Neural cell (in vitro differentiated cells): ENCODE measurements around the gene SUSD6.

ENCODE experiments used
- EP300 ChIP-seq: fragments of 450-650 bp; conservative IDR thresholded peaks from 2 replicates; pipeline ENCODE4 v1.6.1; 2014; ENCODE audit warnings: antibody characterized with exemption, mild to moderate bottlenecking, moderate library complexity; ENCODE audit not compliant: poor library complexity, severe bottlenecking
- EZH2 ChIP-seq: fragments of 200-600, 300-800 bp; shearing (Covaris generic), sonication (generic); IDR thresholded peaks from 2 replicates; pipeline ENCODE4 v1.6.1; 2014; ENCODE audit warnings: antibody characterized with exemption, low read length, borderline replicate concordance, mild to moderate bottlenecking; ENCODE audit not compliant: insufficient read depth, poor library complexity, severe bottlenecking
- MXI1 ChIP-seq: fragments of 450-650 bp; conservative IDR thresholded peaks from 2 replicates; pipeline ENCODE4 v1.6.1; 2014; ENCODE audit warnings: antibody characterized with exemption, mild to moderate bottlenecking; ENCODE audit not compliant: poor library complexity, severe bottlenecking
- POLR2AphosphoS5 ChIP-seq: IDR thresholded peaks from 2 replicates; pipeline ENCODE4 v1.6.1; 2012
- REST ChIP-seq: IDR thresholded peaks from 2 replicates; pipeline ENCODE4 v1.6.1; 2012; ENCODE audit warnings: borderline replicate concordance
- TAF1 ChIP-seq: IDR thresholded peaks from 2 replicates; pipeline ENCODE4 v1.6.1; 2012; ENCODE audit warnings: low read depth
- TF ChIP-seq, protein P1 (sequence below): fragments of 450-650 bp; IDR thresholded peaks from 2 replicates; pipeline ENCODE4 v1.5.1; 2014; ENCODE audit warnings: antibody characterized with exemption, mild to moderate bottlenecking, moderate library complexity; ENCODE audit not compliant: poor library complexity, severe bottlenecking

- TF ChIP-seq, protein P1, sequence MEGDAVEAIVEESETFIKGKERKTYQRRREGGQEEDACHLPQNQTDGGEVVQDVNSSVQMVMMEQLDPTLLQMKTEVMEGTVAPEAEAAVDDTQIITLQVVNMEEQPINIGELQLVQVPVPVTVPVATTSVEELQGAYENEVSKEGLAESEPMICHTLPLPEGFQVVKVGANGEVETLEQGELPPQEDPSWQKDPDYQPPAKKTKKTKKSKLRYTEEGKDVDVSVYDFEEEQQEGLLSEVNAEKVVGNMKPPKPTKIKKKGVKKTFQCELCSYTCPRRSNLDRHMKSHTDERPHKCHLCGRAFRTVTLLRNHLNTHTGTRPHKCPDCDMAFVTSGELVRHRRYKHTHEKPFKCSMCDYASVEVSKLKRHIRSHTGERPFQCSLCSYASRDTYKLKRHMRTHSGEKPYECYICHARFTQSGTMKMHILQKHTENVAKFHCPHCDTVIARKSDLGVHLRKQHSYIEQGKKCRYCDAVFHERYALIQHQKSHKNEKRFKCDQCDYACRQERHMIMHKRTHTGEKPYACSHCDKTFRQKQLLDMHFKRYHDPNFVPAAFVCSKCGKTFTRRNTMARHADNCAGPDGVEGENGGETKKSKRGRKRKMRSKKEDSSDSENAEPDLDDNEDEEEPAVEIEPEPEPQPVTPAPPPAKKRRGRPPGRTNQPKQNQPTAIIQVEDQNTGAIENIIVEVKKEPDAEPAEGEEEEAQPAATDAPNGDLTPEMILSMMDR, result no peak
- TF ChIP-seq EP300 (no peak), EZH2 (no peak), POLR2AphosphoS5 (no peak), TAF1 (no peak), REST (no peak), MXI1 (no peak)
These were observed 30.0 kb upstream of the SUSD6 start for GRCh38 chr14:69581316-69581935.
